Neural progenitor cell (in vitro differentiated cells): Measurements from ENCODE around the gene ABCB6. TPM values are rescaled to one million over a fixed set of nuclear protein-coding genes. Genes with fewer than 3 reads are reported as not detected.

Experiments used
- DNase-seq: peaks from one replicate; pipeline ENCODE4 v3.0.0-alpha.2; 2016; ENCODE audit warnings: low spot score
- H2AFZ ChIP-seq: fragments of 200-600 bp; sonication (generic); replicated peaks from 2 replicates; pipeline ENCODE4 v1.6.1; 2016; ENCODE audit warnings: antibody characterized with exemption
- H3F3A ChIP-seq: fragments of 200-600 bp; sonication (generic); 2 replicates; pipeline ENCODE4 v1.6.1; 2016; ENCODE audit warnings: antibody characterized with exemption, low read depth
- H3K27ac ChIP-seq: fragments of 200-600 bp; sonication (generic); 2 replicates; pipeline ENCODE4 v1.5.1; 2016; ENCODE audit warnings: mild to moderate bottlenecking
- H3K27me3 ChIP-seq: fragments of 200-600 bp; sonication (generic); 2 replicates; pipeline ENCODE4 v1.6.1; 2016; ENCODE audit warnings: mild to moderate bottlenecking, moderate library complexity
- H3K36me3 ChIP-seq: fragments of 200-600 bp; sonication (generic); 2 replicates; pipeline ENCODE4 v1.5.1; 2016
- H3K4me1 ChIP-seq: fragments of 200-600 bp; sonication (generic); 2 replicates; pipeline ENCODE4 v1.6.1; 2016; ENCODE audit warnings: mixed run types
- H3K4me2 ChIP-seq: fragments of 200-600 bp; sonication (generic); 2 replicates; pipeline ENCODE4 v1.6.1; 2016
- H3K4me3 ChIP-seq: fragments of 200-600 bp; sonication (generic); 2 replicates; pipeline ENCODE4 v1.5.1; 2016
- H3K79me2 ChIP-seq: fragments of 200-600 bp; sonication (generic); 2 replicates; pipeline ENCODE4 v1.6.1; 2016; ENCODE audit warnings: low read depth
- H3K9ac ChIP-seq: fragments of 200-600 bp; sonication (generic); 2 replicates; pipeline ENCODE4 v1.6.1; 2016
- H3K9me3 ChIP-seq: fragments of 200-600 bp; sonication (generic); 2 replicates; pipeline ENCODE4 v1.5.1; 2016; ENCODE audit warnings: low read depth
- H4K20me1 ChIP-seq: fragments of 200-600 bp; sonication (generic); 2 replicates; pipeline ENCODE4 v1.6.1; 2016; ENCODE audit warnings: low read depth
- H3K27ac Mint-ChIP-seq: 3 replicates; pipeline ENCODE4 v1.8.0; 2021; ENCODE audit warnings: mixed read lengths
- H3K27me3 Mint-ChIP-seq: 2 replicates; pipeline ENCODE4 v1.8.0; 2022; ENCODE audit warnings: low read depth, mild to moderate bottlenecking, inconsistent platforms, moderate library complexity, mixed read lengths; ENCODE audit not compliant: insufficient read depth
- H3K36me3 Mint-ChIP-seq: 3 replicates; pipeline ENCODE4 v1.8.0; 2021; ENCODE audit warnings: mixed read lengths
- H3K4me1 Mint-ChIP-seq: 3 replicates; pipeline ENCODE4 v1.8.0; 2021; ENCODE audit warnings: mixed read lengths
- H3K4me3 Mint-ChIP-seq: 3 replicates; pipeline ENCODE4 v1.8.0; 2021; ENCODE audit warnings: mild to moderate bottlenecking, moderate library complexity, mixed read lengths
- H3K9me3 Mint-ChIP-seq: 3 replicates; pipeline ENCODE4 v1.8.0; 2020; ENCODE audit warnings: mixed read lengths
- EZH2 ChIP-seq: fragments of 200-600 bp; sonication (generic); IDR thresholded peaks from 2 replicates; pipeline ENCODE4 v1.6.1; 2017; ENCODE audit warnings: antibody characterized with exemption, mild to moderate bottlenecking, moderate library complexity
- EZH2phosphoT487 ChIP-seq: fragments of 200-600 bp; sonication (generic); IDR thresholded peaks from 2 replicates; pipeline ENCODE4 v1.6.1; 2017; ENCODE audit warnings: antibody characterized with exemption
- total RNA-seq: library from RNA; depleted of rRNA; stranded (reverse); fragments of >200 nt; gene quantifications from 2 replicates; pipeline ENCODE4 v1.2.3, GENCODE V29; 2015; ENCODE audit warnings: low replicate concordance
- TF ChIP-seq, protein P1 (sequence below): fragments of 200-600 bp; sonication (generic); IDR thresholded peaks from 2 replicates; pipeline ENCODE4 v1.5.1; 2017; ENCODE audit warnings: antibody characterized with exemption, mild to moderate bottlenecking

ABCB6 gene
- total RNA-seq, 1 donor from 2014 or later = 14.3 TPM

GRCh38 chr2:219246559-219246958, 27.8 kb upstream of the ABCB6 start:
- peaks cover 11% of the 10 kb centered on the region for H3K27me3 Mint-ChIP-seq
- H3K9me3 Mint-ChIP-seq = no peaks in the 10 kb centered on the region
- Histone ChIP-seq H3K36me3 (no peaks in the 10 kb centered on the region), H3K4me1 (no peaks in the 10 kb centered on the region), H3K27ac (no peak overlapping the region), H3K79me2 (peaks cover 11% of the 10 kb centered on the region), H3K4me3 (no peak overlapping the region), H3K9ac (no peak overlapping the region), H4K20me1 (no peaks in the 10 kb centered on the region), H3K27me3 (peaks cover 7% of the 10 kb centered on the region), H3K9me3 (no peaks in the 10 kb centered on the region), H2AFZ (no peak overlapping the region), H3F3A (peaks cover 12% of the 10 kb centered on the region), H3K4me2 (peak overlapping the region; percentile 95)
- H3K4me1 Mint-ChIP-seq = peaks cover 15% of the 10 kb centered on the region
- no peak for DNase-seq
- TF ChIP-seq EZH2phosphoT487 = no peak
- TF ChIP-seq, protein P1, sequence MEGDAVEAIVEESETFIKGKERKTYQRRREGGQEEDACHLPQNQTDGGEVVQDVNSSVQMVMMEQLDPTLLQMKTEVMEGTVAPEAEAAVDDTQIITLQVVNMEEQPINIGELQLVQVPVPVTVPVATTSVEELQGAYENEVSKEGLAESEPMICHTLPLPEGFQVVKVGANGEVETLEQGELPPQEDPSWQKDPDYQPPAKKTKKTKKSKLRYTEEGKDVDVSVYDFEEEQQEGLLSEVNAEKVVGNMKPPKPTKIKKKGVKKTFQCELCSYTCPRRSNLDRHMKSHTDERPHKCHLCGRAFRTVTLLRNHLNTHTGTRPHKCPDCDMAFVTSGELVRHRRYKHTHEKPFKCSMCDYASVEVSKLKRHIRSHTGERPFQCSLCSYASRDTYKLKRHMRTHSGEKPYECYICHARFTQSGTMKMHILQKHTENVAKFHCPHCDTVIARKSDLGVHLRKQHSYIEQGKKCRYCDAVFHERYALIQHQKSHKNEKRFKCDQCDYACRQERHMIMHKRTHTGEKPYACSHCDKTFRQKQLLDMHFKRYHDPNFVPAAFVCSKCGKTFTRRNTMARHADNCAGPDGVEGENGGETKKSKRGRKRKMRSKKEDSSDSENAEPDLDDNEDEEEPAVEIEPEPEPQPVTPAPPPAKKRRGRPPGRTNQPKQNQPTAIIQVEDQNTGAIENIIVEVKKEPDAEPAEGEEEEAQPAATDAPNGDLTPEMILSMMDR = no peak
- TF ChIP-seq EZH2 = no peak
- no peak overlapping the region for H3K27ac Mint-ChIP-seq
- peaks cover 2% of the 10 kb centered on the region for H3K36me3 Mint-ChIP-seq
- H3K4me3 Mint-ChIP-seq = peak overlapping the region; percentile 96

DNA sequence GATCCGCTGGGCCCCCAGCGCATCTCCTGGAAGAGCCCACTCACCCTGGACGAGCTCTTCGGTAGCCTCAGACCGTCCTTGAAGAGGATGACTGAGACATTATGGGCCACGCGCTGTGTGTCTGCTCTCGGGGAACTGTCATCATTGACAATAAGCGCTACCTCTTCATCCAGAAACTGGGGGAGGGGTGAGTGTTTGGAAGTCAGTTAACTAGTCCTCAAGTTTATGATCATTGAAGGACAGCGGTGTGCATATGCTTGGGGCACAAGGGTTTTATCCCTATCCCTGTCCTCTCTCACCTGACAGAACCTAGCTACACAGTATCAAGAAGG, 27.1 kb upstream of the ABCB6 start:
- Histone ChIP-seq H3F3A (peaks cover 12% of the 10 kb centered on the region), H3K4me1 (no peaks in the 10 kb centered on the region), H3K9me3 (no peaks in the 10 kb centered on the region), H3K27ac (peak overlapping the region; percentile 93), H3K79me2 (peaks cover 11% of the 10 kb centered on the region), H3K27me3 (peaks cover under 1% of the 10 kb centered on the region), H3K4me2 (peak overlapping the region; percentile 95), H4K20me1 (no peaks in the 10 kb centered on the region), H3K9ac (peak overlapping the region; percentile 100), H3K4me3 (peak overlapping the region; percentile 80), H3K36me3 (no peaks in the 10 kb centered on the region), H2AFZ (peak overlapping the region; percentile 87)
- Mint-ChIP-seq H3K27me3 (peaks cover 4% of the 10 kb centered on the region), H3K4me3 (peak overlapping the region; percentile 96), H3K4me1 (peaks cover 15% of the 10 kb centered on the region), H3K36me3 (peaks cover 2% of the 10 kb centered on the region), H3K9me3 (no peaks in the 10 kb centered on the region), H3K27ac (peak overlapping the region; percentile 91)
- TF ChIP-seq EZH2phosphoT487 (no peak), EZH2 (no peak)
- TF ChIP-seq, protein P1 = no peak
- no peak for DNase-seq

GRCh38 chr2:219245148-219245898, 26.6 kb upstream of the ABCB6 start, which contains the start of the genes GLB1L and STK16:
TSS of gene GLB1L (minus strand) at chr2:219245444. CDS start at chr2:219243573, 1,871 bp downstream.
TSS of gene STK16 (plus strand) at chr2:219245479. CDS start at chr2:219246000, 521 bp downstream.
- no peak for TF ChIP-seq EZH2
- TF ChIP-seq, protein P1 = peak; percentile 4
- TF ChIP-seq EZH2phosphoT487 = no peak
- H3K9me3 ChIP-seq = no peaks in the 10 kb centered on the region

More at GRCh38 chr2:219245148-219245898, 26.6 kb upstream of the ABCB6 start, which contains the start of the genes GLB1L and STK16:
- Histone ChIP-seq H4K20me1 (no peaks in the 10 kb centered on the region), H3K36me3 (no peaks in the 10 kb centered on the region), H3K4me1 (no peaks in the 10 kb centered on the region), H3K79me2 (peaks cover 11% of the 10 kb centered on the region), H3F3A (peaks cover 12% of the 10 kb centered on the region), H3K9ac (peak within 1 kb of the TSS; percentile 100), H3K4me3 (peak within 1 kb of the TSS; percentile 80), H2AFZ (peak within 1 kb of the TSS; percentile 87), H3K27ac (peak within 1 kb of the TSS; percentile 93), H3K4me2 (peak within 1 kb of the TSS; percentile 95), H3K27me3 (no peaks in the 10 kb centered on the region)
- peaks cover 2% of the 10 kb centered on the region for H3K36me3 Mint-ChIP-seq
- H3K9me3 Mint-ChIP-seq = no peaks in the 10 kb centered on the region
- peaks cover 2% of the 10 kb centered on the region for H3K27me3 Mint-ChIP-seq
- peak within 1 kb of the TSS; percentile 96 for H3K4me3 Mint-ChIP-seq
- H3K4me1 Mint-ChIP-seq = peaks cover 15% of the 10 kb centered on the region
- peak within 1 kb of the TSS; percentile 91 for H3K27ac Mint-ChIP-seq
- peak; percentile 97 for DNase-seq
